Osteocyte (in vitro differentiated cells): ENCODE measurements around the gene EPHB1. TPM values are rescaled to one million over a fixed set of nuclear protein-coding genes. Genes with fewer than 3 reads are reported as not detected.

Experiments
- DNase-seq: peaks from one replicate; pipeline ENCODE4 v3.0.0; 2021; ENCODE audit warnings: mixed read lengths; ENCODE audit not compliant: unreplicated experiment; ENCODE audit errors: extremely low spot score
- H3K27ac Mint-ChIP-seq: one replicate; pipeline ENCODE4 v1.8.0; 2021; ENCODE audit warnings: mild to moderate bottlenecking, mixed read lengths; ENCODE audit not compliant: unreplicated experiment
- H3K27me3 Mint-ChIP-seq: one replicate; pipeline ENCODE4 v1.8.0; 2021; ENCODE audit warnings: mixed read lengths; ENCODE audit not compliant: unreplicated experiment
- H3K36me3 Mint-ChIP-seq: one replicate; pipeline ENCODE4 v1.8.0; 2021; ENCODE audit warnings: mixed read lengths; ENCODE audit not compliant: unreplicated experiment
- H3K4me1 Mint-ChIP-seq: one replicate; pipeline ENCODE4 v1.8.0; 2021; ENCODE audit warnings: mixed read lengths; ENCODE audit not compliant: unreplicated experiment
- H3K4me3 Mint-ChIP-seq: one replicate; pipeline ENCODE4 v1.8.0; 2021; ENCODE audit warnings: mild to moderate bottlenecking, moderate library complexity, mixed read lengths; ENCODE audit not compliant: unreplicated experiment
- H3K9me3 Mint-ChIP-seq: one replicate; pipeline ENCODE4 v1.8.0; 2021; ENCODE audit warnings: mixed read lengths; ENCODE audit not compliant: unreplicated experiment
- CTCF ChIP-seq: fragments of 200-600 bp; sonication (generic); IDR thresholded peaks from 2 replicates; pipeline ENCODE4 v1.5.0; 2021; ENCODE audit warnings: antibody characterized with exemption, mild to moderate bottlenecking, moderate library complexity
- total RNA-seq: library from RNA; stranded (reverse); gene quantifications from 2 replicates; pipeline ENCODE4 v1.2.1, GENCODE V29; 2021

Gene EPHB1
- total RNA-seq, 1 donor from 2014 or later: 0.75 TPM

- H3K27me3 Mint-ChIP-seq: no peaks in the 10 kb centered on the region
- no peaks in the 10 kb centered on the region for H3K9me3 Mint-ChIP-seq
- H3K27ac Mint-ChIP-seq: no peak overlapping the region
- no peak for DNase-seq
- H3K4me1 Mint-ChIP-seq: no peaks in the 10 kb centered on the region
- no peaks in the 10 kb centered on the region for H3K36me3 Mint-ChIP-seq
- no peak overlapping the region for H3K4me3 Mint-ChIP-seq
- no peak for TF ChIP-seq CTCF
Observed at GRCh38 chr3:135272026-135272669, 477.1 kb downstream of the EPHB1 start.

- Mint-ChIP-seq H3K4me1 (no peaks in the 10 kb centered on the region), H3K9me3 (peaks cover 7% of the 10 kb centered on the region), H3K27me3 (no peaks in the 10 kb centered on the region), H3K36me3 (no peaks in the 10 kb centered on the region), H3K4me3 (no peak overlapping the region), H3K27ac (no peak overlapping the region)
- no peak for TF ChIP-seq CTCF
- no peak for DNase-seq
Observed at GRCh38 chr3:135292162-135292561, 497.1 kb downstream of the EPHB1 start.

- DNase-seq: peak; percentile 51
- H3K9me3 Mint-ChIP-seq: peaks cover 5% of the 10 kb centered on the region
- TF ChIP-seq CTCF: no peak
- no peaks in the 10 kb centered on the region for H3K36me3 Mint-ChIP-seq
- no peak overlapping the region for H3K27ac Mint-ChIP-seq
- H3K4me3 Mint-ChIP-seq: no peak overlapping the region
- no peaks in the 10 kb centered on the region for H3K27me3 Mint-ChIP-seq
- H3K4me1 Mint-ChIP-seq: no peaks in the 10 kb centered on the region
Observed at GRCh38 chr3:135301670-135302069, 506.6 kb downstream of the EPHB1 start.

GRCh38 chr3:135304378-135304777 is 509.3 kb downstream of the EPHB1 start:
- DNase-seq: peak; percentile 32
- TF ChIP-seq CTCF: no peak

More at GRCh38 chr3:135304378-135304777, 509.3 kb downstream of the EPHB1 start:
- H3K9me3 Mint-ChIP-seq: peaks cover 5% of the 10 kb centered on the region
- H3K4me3 Mint-ChIP-seq: no peak overlapping the region
- H3K27me3 Mint-ChIP-seq: no peaks in the 10 kb centered on the region
- no peak overlapping the region for H3K27ac Mint-ChIP-seq
- H3K4me1 Mint-ChIP-seq: no peaks in the 10 kb centered on the region
- no peaks in the 10 kb centered on the region for H3K36me3 Mint-ChIP-seq

Other genes starting within 250 kb of the EPHB1 start
- gene KY, start 144.2 kb upstream of the EPHB1 start, total RNA-seq: not detected in 2 replicates